GM19043 (cell line): ENCODE data around the gene NSMF.
"Not testable (repeated sequence)": the region's sequence is repeated elsewhere in the genome, so short reads cannot be mapped to it uniquely, and the experiment has no call there.

Source experiments
- ATAC-seq: cut with Tn5 transposase; IDR thresholded peaks from one replicate; pipeline ENCODE4 v1.9.1; 2021; ENCODE audit warnings: low read depth; ENCODE audit not compliant: unreplicated experiment

Gene NSMF

DNA sequence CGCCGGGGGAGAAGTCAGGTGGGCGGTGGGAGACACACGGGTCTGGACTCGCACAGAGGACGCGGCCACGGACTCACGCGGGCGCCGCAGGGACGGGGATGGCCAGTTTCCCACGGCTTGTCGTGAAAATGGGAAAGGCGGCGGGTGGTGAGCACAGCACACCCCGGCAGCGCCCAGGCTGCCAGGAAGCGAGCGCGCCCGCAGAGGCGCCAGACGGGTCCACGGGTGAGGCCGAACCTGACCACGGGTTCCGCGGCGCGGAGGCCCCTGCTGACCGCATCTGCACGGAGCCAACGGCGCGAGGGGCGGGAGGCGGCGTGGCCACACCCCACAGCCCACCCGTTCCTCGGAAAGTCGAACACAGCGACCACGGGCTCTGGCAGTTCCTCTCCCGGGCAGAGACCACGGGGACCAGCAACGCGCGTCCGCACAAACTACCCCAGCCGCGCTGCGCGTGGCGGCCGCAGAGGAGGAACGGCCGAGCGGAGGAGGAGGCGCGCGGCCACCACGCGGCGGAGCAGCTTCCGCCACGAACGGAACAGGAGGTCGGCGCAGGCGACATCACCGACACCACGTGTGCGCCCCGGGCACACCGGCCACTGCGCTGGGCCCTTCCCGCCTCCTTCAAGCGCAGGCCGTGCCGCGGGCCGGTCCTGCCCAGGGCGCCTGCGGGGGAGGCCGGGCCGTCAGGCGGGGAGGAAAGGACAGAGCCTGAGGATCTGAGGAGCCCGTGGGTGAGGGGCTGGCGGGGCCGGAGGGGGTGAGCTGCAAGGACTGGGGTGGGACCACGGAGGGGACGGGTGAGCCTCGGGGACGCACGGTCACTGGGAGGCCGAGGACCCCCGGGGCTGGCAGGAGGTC, 41.7 kb downstream of the NSMF start:
- no peak for ATAC-seq

DNA sequence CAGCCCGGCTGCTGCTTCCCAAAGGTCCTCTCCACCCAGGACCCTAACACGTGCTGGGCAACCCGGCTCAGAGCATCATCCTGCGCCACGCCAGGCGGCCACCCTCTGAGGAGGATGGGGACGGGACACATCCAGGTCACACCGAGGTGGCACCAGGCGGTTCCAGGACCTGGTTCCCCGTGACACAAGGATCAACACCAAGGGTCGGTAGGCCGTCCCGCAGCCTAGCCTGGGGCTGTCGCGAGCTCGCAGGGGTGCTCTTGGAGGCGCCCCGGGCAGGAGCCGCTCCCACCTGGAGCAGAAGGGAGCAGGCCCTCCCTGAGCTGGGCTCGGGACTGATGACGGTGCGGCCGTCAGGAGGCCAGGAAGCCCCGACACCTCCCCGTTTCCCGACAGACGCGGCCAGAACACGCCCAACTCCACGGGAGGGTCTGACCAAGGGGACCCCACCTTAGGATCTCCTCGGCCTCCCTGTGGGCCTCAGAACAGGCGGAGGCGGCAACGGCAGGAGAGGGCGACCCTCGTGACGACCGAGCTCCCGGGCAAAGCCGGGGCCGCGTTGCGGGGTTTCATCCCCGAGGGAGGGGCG, 42.5 kb downstream of the NSMF start:
- no peak for ATAC-seq

DNA sequence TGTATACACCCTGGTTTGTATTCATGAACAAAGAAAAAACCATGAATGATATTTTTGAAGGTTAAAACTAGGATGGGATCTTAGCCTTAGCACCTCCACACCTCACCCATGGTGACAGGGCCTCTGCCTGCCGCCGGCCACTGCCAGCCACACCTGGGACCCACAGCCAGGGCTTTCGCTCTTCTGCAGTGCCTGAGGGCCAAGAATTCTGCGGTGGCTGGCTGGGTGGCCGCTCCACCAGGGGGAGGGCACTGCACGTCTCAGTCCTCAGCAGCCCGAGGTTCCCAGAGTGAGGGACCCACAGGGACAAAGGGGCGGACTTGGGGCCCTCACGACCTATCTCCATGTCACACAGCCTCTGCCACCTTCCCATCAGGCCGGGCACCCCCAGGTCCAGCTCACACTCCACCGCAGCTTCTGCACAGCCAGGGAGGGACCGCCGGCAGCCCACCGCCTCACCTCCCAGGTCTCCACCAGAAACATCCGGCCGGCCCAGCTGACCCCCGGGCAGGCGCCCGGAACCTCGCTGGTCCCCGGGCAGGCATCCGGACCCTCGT, 43.0 kb downstream of the NSMF start:
- ATAC-seq: no peak

- ATAC-seq: no peak
These were observed 43.7 kb downstream of the NSMF start for GRCh38 chr9:137415451-137415850.

DNA sequence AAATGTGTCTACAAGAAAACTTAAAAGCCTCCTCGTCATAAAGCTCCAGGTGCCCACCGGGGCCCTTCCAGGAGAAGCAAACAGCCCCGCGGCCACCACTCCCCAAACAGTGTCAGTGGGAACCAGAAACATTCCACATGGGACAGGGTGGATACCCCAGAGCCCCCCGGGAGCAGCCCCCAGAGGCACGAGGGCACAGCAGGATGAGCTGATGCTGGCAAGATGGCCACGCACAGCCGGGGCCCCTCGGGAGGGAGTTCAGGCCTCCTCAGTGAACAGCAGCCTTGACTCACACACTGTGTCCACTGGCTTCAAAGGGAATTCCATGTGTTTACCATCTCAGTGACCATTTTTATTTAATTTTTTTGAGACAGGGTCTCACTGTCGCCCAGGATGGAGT, 46.7 kb downstream of the NSMF start:
- ATAC-seq: no peak

- no peak for ATAC-seq
These were observed 47.3 kb downstream of the NSMF start for GRCh38 chr9:137411645-137412380.

GRCh38 chr9:137411260-137411644, 47.9 kb downstream of the NSMF start:
- no peak for ATAC-seq

GRCh38 chr9:137410891-137411249, 48.3 kb downstream of the NSMF start:
- ATAC-seq: no peak

DNA sequence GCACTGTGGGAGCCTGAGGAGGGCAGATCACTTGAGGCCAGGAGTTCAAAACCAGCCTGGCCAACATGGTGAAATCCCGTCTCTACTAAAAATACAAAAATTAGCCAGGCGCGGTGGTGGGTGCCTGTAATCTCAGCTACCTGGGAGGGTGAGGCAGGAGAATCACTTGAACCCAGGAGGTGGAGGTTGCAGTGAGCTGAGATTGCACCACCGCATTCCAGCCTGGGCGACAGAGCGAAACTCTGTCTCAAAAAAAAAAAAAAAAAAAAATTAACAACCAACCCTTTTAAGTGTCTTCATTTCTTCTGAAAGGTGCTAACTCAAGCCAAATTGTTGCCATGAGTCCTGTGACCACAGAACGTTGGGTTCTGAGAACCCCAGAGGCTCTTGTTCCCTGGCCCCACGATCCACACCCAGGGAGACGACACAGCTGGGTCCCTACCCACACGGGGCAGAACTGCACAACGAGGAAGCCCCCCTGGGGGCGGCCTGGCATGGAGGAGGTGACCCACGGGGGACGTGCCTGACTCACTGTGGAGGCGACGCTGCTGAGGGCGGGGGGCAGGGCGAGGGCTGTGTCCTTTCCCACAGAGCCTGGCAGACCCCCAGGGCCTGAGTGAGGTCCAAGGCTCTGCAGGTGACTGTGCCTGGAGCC, 48.8 kb downstream of the NSMF start:
- ATAC-seq: not testable (repeated sequence)

- ATAC-seq: no peak
These were observed 49.6 kb downstream of the NSMF start for GRCh38 chr9:137409515-137409914.

- ATAC-seq: no peak
These were observed 50.3 kb downstream of the NSMF start for GRCh38 chr9:137408651-137409405.

DNA sequence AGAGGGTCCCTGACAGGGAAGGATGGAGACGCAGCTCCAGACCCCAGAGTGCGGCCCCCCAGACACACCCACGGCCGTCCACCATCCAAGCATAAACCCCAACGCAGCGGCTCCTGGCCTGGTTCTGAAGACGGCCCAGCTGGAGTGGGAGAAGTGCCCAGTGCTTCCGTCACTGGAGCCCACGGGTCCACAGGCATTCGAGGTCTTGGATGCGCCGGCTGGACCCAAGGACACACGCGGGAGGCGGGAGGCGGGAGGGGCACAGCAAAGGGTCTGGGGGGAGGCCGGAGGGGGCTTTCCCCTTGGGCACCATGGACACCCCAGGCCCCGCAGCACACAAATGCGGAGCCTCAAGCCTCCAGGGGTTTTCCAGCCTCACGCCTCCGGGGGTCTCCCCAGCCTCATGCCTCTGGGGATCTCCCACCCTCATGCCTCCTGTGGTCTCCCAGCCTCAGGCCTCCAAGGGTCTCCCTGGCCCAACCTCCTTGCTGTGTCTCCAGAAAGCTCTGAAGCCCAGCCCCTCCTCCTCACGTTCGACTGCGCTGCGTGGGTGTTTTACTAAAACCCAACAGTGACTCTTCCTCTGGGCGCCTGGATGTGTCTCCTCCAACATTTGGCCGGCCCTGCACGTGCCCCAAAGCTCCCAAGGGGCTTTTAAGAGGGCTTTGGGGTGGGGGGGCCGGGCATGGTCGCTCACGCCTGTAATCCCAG, 51.4 kb downstream of the NSMF start:
- no peak for ATAC-seq

- no peak for ATAC-seq
These were observed 52.1 kb downstream of the NSMF start for GRCh38 chr9:137406876-137407589.

- ATAC-seq: no peak
These were observed 52.9 kb downstream of the NSMF start for GRCh38 chr9:137406085-137406760.

DNA sequence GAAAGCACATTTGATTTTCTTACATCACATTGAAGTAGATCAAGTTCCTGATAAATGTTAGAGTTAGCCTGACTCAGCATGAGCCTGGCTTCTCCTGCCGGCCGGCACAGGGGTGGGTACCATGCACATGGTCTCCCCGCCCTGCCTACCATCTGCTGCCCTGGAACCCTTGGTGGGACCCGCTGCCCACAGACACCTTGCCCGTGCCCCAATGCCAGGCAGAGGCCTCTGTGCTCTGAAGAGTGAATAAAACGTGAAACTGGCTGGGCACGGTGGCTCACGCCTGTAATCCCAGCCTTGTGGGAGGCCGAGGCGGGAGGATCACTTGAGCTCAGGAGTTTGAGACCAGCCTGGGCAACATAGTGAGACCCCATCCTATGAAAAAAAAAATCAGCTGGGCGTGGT, 53.5 kb downstream of the NSMF start:
- no peak for ATAC-seq

DNA sequence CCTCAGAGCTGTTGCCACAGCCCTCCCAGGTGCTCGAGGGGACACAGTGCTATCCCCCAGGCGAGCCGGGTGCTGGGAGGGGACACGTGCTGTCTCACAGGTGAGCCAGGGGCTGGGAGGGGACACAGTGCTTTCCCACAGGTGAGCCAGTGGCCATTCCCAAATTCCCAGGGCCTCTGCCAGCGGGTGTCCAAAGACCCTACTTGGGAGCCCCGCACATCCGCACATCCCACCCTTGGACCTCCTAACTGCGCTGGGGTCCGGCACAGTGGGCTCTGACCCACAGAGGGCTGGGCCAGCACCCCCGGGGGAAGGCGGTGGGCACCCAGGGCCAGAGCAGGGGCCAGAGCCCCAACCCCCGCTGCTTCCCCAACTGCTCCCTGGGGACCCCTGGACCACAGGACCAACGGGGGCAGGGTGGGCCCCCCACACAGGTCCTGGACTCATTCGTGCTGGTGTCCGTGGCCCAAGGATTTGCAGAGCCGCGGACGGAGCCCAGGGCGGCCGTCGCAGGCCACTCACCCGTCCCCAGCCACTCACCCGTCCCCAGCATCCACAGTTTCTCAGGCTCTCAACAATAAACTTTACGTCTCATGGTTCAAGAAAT, 54.1 kb downstream of the NSMF start:
- ATAC-seq: no peak

DNA sequence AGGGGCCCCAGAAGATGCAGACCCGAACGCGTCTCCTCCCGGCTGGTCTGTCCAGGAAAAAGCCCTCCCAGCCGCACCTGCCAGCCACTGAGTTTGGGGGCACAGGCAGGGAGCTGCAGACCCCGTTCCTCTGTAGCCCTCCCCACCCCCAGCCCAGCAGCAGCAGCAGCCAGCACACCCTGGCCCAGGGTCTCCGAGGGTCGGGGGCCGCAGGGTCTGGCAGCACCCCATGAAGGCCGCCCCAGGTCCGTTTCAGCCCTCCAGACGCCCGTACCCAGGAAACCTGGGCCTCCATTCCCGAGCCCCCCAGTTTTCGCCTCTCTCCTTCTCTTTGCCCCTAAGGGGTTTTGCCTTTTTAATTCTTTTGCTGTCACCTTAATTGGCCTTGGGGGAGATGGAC, 55.9 kb downstream of the NSMF start:
- ATAC-seq: no peak

- no peak for ATAC-seq
These were observed 56.4 kb downstream of the NSMF start for GRCh38 chr9:137402746-137403145.
